ENCODE results near the gene TMEM240.
"Not testable (repeated sequence)": the region's sequence is repeated elsewhere in the genome, so short reads cannot be mapped to it uniquely, and the experiment has no call there.

TMEM240 gene

DNA sequence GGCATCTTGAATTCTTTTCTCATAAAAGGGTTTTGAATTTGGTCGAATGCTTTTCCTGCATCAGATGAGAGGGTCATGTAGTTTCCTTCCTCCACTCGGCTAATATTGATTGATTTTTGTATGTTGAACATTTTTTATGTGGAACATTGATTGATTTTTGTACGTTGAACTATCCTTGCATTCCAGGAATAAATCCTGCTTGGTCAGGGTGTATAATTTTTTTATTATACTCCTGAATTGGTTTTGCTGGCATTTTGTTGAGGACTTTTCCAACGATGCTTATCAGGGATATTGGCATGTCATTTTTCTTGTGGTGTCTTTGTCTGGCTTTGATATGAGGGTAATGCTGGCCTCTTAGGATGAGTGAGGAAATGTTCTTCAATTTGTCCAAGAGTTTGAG lies 8.5 kb downstream of the TMEM240 start:
- TF ChIP-seq, protein P1, sequence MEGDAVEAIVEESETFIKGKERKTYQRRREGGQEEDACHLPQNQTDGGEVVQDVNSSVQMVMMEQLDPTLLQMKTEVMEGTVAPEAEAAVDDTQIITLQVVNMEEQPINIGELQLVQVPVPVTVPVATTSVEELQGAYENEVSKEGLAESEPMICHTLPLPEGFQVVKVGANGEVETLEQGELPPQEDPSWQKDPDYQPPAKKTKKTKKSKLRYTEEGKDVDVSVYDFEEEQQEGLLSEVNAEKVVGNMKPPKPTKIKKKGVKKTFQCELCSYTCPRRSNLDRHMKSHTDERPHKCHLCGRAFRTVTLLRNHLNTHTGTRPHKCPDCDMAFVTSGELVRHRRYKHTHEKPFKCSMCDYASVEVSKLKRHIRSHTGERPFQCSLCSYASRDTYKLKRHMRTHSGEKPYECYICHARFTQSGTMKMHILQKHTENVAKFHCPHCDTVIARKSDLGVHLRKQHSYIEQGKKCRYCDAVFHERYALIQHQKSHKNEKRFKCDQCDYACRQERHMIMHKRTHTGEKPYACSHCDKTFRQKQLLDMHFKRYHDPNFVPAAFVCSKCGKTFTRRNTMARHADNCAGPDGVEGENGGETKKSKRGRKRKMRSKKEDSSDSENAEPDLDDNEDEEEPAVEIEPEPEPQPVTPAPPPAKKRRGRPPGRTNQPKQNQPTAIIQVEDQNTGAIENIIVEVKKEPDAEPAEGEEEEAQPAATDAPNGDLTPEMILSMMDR (IDR thresholded peaks at IDR 0.05; ENCODE audit: control extremely low read depth, extremely low read depth, low read depth, missing control alignments): no peak
- ChIA-PET CTCF (no interaction called here), POLR2A (no interaction called here)
- no peak for DNase-seq (ENCODE audit: extremely low spot score)

DNA sequence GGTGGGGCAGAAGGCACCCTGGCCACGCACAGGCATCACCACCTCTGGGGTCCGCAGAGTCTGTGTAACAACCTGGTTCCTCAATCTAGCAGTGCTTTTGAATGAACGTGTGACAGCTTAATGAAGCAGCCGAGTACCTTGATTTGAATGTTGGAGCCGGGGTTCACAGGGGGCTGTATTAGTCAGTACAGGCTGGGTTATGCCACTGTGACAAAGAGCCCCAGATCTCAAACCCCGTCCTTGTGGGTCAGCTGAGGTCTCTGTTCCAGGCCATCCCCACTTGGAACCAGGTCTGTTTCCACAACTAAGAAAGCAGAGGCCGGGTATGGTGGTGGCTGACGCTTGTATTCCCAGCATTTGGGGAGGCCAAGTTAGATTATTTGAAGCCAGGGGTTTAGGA lies 10.5 kb downstream of the TMEM240 start:
- ChIA-PET POLR2A (no interaction called here), CTCF (interaction anchor here (1.6 kb wide), 1 partner anchor 148 kb away, joined by 3 read pairs; no protein-coding TSS in a partner anchor)
- DNase-seq (ENCODE audit: extremely low spot score): no peak
- TF ChIP-seq, protein P1 (IDR thresholded peaks at IDR 0.05; ENCODE audit: control extremely low read depth, extremely low read depth, low read depth, missing control alignments): no peak

DNA sequence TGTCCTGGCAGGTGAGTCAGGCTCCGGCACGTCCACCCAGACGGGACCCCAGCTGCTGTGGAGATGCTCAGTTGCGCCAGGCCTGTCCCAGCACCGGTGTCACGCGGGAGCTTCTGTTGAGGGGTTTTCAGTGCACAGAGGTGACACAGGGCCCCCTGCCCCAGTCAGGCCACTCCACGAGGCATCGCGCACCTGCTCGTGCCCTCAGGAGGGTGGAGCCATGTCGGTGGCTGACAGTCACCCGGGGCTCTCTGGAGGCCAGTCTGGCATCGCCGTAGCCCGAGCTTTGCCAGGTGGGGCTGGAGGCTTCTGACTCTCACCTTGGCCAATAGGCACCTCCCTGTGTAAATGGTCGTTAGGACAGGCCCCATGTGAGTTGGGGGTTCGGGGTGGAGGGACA lies 11.1 kb downstream of the TMEM240 start:
- POLR2A ChIA-PET: no interaction called here
- CTCF ChIA-PET: no interaction called here
- TF ChIP-seq, protein P1 (IDR thresholded peaks at IDR 0.05; ENCODE audit: control extremely low read depth, extremely low read depth, low read depth, missing control alignments): no peak
- DNase-seq (ENCODE audit: extremely low spot score): no peak

DNA sequence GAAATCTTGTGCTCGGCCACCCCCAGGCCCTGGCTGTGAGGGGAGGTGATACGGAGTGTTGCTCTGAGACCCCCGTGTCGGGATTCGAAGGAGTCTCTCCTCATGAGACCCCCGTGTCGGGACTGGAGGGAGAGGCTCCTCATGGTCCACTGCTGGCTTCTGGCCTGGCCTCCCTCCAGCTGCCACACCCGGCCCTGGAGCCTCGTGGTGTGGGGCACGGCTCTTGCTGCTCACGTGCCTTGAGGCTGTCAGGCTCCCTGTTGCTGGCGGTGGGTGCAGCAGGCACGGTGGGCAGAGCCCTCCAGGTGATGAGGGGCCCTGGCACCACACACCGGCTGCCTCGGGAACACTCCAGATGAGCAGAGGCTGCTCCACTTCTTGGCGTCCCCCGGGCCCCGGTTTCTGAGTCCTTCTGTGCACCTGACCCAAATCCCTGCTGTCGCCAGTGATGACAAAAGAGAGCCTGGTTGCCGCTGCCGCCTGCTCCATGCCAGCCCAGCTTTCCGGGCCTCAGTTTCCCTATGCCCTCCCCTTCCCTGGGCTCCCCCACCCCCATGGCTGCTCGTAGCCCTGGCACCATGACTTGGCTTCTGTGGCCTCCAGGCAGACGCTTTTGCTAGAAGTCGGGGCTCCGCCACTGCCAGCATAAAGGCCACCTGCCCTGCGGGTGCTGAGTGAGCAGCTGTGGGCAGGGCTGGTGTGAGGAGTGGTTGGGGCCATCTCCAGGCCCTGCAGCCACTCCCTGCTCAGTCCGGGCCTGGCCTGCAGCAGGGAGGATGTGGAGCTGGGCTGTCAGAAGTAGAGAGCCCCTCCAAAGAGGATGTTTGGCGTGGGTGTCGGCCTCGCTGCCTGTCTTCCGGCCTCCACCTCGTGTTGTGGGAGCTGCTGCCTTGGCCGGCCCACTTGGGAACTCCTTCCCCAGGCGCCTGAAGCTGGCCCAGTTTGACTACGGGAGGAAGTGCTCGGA lies 11.8 kb downstream of the TMEM240 start:
- ChIA-PET POLR2A (no interaction called here), CTCF (no interaction called here)
- TF ChIP-seq, protein P1 (IDR thresholded peaks at IDR 0.05; ENCODE audit: control extremely low read depth, extremely low read depth, low read depth, missing control alignments): no peak
- DNase-seq (ENCODE audit: extremely low spot score): no peak

DNA sequence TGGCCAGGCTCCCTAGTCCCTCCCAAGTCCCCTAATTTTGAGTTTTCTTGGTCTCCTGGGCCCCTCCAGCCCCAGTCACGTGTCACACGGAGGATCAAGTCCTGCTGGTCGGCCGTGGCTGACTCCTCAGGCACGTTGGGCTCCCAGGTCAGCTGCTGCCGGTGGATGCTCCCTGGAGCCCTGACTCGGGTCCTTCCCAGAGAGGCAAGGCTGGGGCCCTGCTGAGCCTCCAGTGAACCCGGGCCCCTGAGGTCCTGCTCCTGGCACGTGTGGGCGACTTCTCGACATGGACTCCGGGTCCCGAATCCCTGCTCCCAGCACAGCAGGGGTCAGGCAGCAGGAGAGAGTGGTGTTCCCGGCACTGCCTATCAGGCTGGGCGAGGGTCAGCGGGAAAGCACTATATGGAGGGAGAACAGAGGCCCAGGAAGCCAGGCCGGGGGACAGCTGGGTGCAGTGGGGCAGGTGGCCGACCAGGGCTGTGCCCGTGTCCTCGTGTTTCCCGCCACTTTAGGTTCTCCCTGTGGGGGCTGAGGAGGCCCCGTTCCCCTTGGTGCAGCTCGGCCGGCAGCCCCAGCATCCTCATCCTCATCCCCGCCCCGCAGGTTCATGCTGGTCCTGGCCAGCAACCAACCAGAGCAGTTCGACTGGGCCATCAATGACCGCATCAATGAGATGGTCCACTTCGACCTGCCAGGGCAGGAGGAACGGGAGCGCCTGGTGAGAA lies 13.2 kb downstream of the TMEM240 start:
- no peak for DNase-seq (ENCODE audit: extremely low spot score)
- TF ChIP-seq, protein P1 (IDR thresholded peaks at IDR 0.05; ENCODE audit: control extremely low read depth, extremely low read depth, low read depth, missing control alignments): no peak
- ChIA-PET CTCF (no interaction called here), POLR2A (no interaction called here)

DNA sequence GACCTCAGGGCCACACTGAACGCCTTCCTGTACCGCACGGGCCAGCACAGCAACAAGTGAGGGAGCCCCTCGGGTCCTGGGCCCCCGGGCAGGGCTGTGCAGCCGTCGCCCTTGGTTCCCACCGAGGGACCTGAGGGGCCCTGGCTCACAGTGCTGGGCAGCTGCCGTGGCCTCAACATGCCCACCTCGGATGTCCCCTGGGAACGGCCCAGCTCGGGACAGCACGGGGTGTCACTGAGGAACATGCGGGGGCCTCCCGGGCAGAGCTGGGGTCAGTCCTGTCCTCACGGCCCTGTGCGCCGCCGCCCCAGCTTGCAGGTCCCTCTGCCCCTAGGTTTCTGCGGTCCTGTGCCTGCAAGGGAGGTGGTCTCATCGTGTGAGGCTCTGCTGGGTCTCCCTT lies 13.9 kb downstream of the TMEM240 start:
- DNase-seq (ENCODE audit: extremely low spot score); POLR2A ChIA-PET; CTCF ChIA-PET: not testable (repeated sequence)

DNA sequence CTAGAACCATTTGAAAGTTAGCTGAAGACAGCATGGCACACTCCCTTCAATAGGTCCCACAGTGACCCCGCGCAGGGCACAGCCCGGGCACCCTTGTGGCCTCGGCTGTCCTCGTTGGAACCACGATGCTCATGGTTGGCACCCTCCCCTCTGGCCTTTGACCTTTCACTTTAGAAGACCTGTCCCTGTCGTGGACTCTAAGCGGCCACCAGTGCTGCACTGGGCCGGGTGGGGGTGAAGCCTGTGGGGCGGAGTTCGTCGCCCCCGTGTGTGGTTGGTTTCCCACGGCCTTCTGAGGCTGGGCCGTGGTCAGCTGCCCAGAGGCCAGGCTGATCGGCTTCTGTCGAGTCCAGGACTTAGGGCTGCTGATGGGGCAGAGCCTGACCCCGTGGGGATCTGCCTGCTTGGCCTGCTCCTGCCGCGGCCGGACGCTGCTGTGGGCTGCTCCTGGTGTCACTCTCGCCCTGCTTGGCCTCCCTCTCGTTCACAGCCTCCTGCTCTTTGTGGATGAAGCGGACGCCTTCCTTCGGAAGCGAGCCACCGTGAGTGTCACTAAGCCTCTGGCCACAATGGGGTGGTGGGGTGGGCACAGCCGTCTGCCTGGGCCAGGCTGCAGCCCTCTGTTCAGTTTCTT lies 15.6 kb downstream of the TMEM240 start:
- POLR2A ChIA-PET; CTCF ChIA-PET; DNase-seq (ENCODE audit: extremely low spot score): not testable (repeated sequence)

DNA sequence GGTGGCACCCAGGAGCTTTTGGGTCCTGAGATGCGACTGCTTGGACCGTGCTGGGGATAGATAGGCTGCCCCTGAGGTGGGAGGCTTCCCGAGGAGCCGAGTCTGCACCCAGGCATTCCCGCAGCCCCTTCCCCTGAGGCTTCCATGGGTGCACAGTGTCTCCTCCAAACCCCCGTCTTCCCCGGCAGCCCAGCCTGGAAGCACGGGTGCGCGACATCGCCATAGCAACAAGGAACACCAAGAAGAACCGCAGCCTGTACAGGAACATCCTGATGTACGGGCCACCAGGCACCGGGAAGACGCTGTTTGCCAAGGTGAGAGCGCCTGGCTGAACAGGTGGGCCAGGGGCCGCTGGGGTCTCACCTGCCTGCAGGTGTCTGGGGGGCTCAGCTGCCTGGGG lies 16.8 kb downstream of the TMEM240 start:
- DNase-seq (ENCODE audit: extremely low spot score); CTCF ChIA-PET: not testable (repeated sequence)
- POLR2A ChIA-PET: interaction anchor here (0.6 kb wide), 1 partner anchor 139 kb away, joined by 5 read pairs; no protein-coding TSS in a partner anchor

DNA sequence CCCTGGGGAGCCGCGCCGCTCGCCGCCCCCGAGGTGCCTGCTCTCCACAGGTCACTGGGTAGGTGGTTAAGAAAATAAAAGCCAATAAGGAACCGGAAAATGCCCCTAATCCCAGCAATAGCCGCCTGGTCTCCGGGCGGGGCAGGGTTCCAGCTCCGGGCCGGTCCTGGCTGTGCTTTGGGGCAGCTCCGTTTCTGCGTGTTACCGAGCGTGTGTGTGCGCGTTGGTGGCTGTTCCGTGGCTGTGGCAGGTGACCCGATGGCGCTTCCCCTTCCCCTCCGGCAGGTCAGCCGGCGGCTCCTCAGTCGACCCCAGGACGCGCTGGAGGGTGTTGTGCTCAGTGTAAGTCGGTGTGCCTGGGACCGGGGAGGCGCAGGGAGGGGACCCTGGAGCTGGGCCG lies 17.2 kb downstream of the TMEM240 start:
- DNase-seq (ENCODE audit: extremely low spot score); CTCF ChIA-PET: not testable (repeated sequence)
- POLR2A ChIA-PET: interaction anchor here (0.6 kb wide), 1 partner anchor 139 kb away, joined by 5 read pairs; no protein-coding TSS in a partner anchor

DNA sequence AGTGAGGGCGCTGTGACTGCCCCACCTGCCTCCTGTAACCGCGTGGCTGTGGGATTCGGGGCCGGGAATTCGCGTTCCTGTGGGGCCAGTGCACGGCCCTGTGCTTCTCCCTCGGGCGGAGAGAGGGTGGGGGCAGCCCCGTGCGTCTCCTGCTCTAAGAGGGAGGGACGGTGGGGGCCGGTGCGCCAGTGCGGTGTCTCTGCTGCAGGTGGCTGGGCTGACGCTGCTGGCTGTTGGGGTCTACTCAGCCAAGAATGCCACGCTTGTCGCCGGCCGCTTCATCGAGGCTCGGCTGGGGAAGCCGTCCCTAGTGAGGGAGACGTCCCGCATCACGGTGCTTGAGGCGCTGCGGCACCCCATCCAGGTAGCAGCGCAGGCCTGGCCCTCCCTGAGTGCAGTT lies 17.9 kb downstream of the TMEM240 start:
- POLR2A ChIA-PET; DNase-seq (ENCODE audit: extremely low spot score); CTCF ChIA-PET: not testable (repeated sequence)
